Sigmoid colon (tissue), 4 donors: Measurements from ENCODE around the gene TAX1BP3.

Experiments
- EP300 ChIP-seq, 4 donors: sonication (generic); formaldehyde crosslinking; IDR thresholded peaks; one replicate each; pipeline ENCODE4 v1.6.1; 2017; ENCODE audit warnings: antibody characterized with exemption in 4 of 4
- TF ChIP-seq, protein P1 (sequence below), 4 experiments: fragments of 450-650 bp in 3 of 4; fragments of 200-600 bp in 1 of 4; IDR thresholded peaks; one replicate each; pipeline ENCODE4 v1.5.1; 2016 to 2019; ENCODE audit warnings: antibody characterized with exemption in 4 of 4, mild to moderate bottlenecking in 3 of 4, moderate library complexity in 2 of 4

DNA sequence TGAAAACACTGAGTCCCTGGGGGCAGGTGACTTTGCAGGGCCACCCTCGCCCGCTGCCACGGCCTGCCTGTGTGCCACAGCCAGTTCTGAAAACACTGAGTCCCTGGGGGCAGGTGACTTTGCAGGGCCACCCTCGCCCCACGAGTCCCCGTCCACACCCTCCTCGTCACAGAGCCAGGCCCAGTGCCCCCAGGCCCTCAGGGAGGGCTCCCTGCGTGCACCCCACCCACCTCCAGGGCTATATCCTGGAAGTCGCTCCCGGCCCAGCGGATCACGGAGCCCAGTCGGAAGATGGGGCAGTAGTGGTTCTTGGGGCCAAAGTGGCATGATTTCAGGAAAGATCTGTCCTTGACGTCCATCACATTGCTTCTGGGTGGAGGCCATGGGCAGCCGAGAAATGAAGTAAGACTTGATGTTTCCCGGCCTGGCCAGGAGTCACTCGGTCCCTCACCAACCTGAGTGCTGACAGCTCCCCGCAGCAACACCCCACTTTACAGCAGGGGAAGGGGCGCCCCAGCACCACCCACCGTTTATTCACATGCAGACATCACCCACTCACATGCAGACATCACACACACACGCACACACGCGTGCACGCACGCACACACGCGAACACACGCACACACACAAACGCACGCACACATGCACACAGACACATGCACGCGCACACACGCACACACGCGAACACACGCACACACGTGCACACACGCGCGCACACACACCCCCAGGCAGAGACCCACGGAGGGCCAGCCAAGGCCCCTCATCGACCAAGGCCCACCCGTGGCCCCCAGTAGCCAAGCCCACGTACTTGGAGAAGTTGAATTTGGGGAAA is 21.1 kb upstream of the TAX1BP3 start:
- TF ChIP-seq EP300 (IDR thresholded peaks at IDR 0.05), result no peak
- TF ChIP-seq, protein P1, sequence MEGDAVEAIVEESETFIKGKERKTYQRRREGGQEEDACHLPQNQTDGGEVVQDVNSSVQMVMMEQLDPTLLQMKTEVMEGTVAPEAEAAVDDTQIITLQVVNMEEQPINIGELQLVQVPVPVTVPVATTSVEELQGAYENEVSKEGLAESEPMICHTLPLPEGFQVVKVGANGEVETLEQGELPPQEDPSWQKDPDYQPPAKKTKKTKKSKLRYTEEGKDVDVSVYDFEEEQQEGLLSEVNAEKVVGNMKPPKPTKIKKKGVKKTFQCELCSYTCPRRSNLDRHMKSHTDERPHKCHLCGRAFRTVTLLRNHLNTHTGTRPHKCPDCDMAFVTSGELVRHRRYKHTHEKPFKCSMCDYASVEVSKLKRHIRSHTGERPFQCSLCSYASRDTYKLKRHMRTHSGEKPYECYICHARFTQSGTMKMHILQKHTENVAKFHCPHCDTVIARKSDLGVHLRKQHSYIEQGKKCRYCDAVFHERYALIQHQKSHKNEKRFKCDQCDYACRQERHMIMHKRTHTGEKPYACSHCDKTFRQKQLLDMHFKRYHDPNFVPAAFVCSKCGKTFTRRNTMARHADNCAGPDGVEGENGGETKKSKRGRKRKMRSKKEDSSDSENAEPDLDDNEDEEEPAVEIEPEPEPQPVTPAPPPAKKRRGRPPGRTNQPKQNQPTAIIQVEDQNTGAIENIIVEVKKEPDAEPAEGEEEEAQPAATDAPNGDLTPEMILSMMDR (IDR thresholded peaks at IDR 0.05), result no peak
